KMS-11 (cell line): Measurements from ENCODE around the gene ATXN7.

Experiments
- H2AFZ ChIP-seq: fragments of 200-600 bp; sonication (generic); 2 replicates; pipeline ENCODE4 v1.6.1; 2016; ENCODE audit warnings: antibody characterized with exemption, mixed run types, low read depth
- H3K27ac ChIP-seq: fragments of 200-600 bp; sonication (generic); 2 replicates; pipeline ENCODE4 v1.6.1; 2016; ENCODE audit warnings: mild to moderate bottlenecking, mixed run types
- H3K27me3 ChIP-seq: fragments of 200-600 bp; sonication (generic); 2 replicates; pipeline ENCODE4 v1.6.1; 2017; ENCODE audit warnings: mild to moderate bottlenecking, low read depth, mixed run types, moderate library complexity; ENCODE audit not compliant: insufficient read depth
- H3K36me3 ChIP-seq: fragments of 200-600 bp; sonication (generic); 2 replicates; pipeline ENCODE4 v1.6.1; 2017; ENCODE audit warnings: mild to moderate bottlenecking, mixed run types; ENCODE audit not compliant: insufficient read depth
- H3K4me1 ChIP-seq: fragments of 200-600 bp; sonication (generic); 2 replicates; pipeline ENCODE4 v1.6.1; 2016; ENCODE audit warnings: mild to moderate bottlenecking, low read depth, mixed run types; ENCODE audit not compliant: poor library complexity, severe bottlenecking
- H3K4me2 ChIP-seq: fragments of 200-600 bp; sonication (generic); 2 replicates; pipeline ENCODE4 v1.7.0; 2016; ENCODE audit warnings: mild to moderate bottlenecking, mixed run types
- H3K4me3 ChIP-seq: fragments of 200-600 bp; sonication (generic); IDR thresholded peaks from 2 replicates; pipeline ENCODE4 v1.6.1; 2017; ENCODE audit warnings: low read depth, low read length, mixed read lengths; ENCODE audit not compliant: insufficient read depth
- H3K79me2 ChIP-seq: fragments of 200-600 bp; sonication (generic); 2 replicates; pipeline ENCODE4 v1.6.1; 2016; ENCODE audit warnings: low read depth, mixed run types; ENCODE audit not compliant: insufficient read depth
- H3K9ac ChIP-seq: fragments of 200-600 bp; sonication (generic); 2 replicates; pipeline ENCODE4 v1.6.1; 2016; ENCODE audit warnings: mild to moderate bottlenecking, mixed run types
- H4K20me1 ChIP-seq: fragments of 200-600 bp; sonication (generic); 2 replicates; pipeline ENCODE4 v1.6.1; 2016; ENCODE audit warnings: mild to moderate bottlenecking, mixed run types; ENCODE audit not compliant: insufficient read depth
- TF ChIP-seq, protein P1 (sequence below): fragments of 200-600 bp; sonication (generic); conservative IDR thresholded peaks from 2 replicates; pipeline ENCODE4 v1.6.1; 2017; ENCODE audit warnings: low read depth, mild to moderate bottlenecking, antibody characterized with exemption, low read length, moderate library complexity, mixed read lengths

ATXN7 gene

DNA sequence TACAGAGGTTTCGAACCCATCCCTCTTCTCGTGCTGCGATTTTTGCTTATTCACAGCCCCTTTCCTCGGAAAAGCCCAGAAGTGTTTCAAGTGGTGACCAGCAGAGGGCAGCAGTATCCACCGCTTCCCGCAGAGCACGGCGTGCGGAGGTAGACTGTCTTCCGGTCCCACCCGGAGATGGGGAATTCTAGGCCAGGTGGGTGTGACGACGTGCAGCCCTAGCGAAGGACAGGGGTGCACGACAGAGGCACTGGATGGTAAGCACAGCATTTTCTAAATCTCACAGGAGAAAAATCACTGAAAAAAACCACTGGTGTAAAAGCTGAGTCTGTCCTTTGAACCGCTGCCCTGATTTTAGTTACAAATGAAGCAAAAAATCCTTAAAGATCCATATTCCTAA is 167.1 kb downstream of the ATXN7 start:
- H4K20me1 ChIP-seq: no peaks in the 10 kb centered on the region
- TF ChIP-seq, protein P1, sequence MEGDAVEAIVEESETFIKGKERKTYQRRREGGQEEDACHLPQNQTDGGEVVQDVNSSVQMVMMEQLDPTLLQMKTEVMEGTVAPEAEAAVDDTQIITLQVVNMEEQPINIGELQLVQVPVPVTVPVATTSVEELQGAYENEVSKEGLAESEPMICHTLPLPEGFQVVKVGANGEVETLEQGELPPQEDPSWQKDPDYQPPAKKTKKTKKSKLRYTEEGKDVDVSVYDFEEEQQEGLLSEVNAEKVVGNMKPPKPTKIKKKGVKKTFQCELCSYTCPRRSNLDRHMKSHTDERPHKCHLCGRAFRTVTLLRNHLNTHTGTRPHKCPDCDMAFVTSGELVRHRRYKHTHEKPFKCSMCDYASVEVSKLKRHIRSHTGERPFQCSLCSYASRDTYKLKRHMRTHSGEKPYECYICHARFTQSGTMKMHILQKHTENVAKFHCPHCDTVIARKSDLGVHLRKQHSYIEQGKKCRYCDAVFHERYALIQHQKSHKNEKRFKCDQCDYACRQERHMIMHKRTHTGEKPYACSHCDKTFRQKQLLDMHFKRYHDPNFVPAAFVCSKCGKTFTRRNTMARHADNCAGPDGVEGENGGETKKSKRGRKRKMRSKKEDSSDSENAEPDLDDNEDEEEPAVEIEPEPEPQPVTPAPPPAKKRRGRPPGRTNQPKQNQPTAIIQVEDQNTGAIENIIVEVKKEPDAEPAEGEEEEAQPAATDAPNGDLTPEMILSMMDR: peak; percentile 75
- H2AFZ ChIP-seq: peak overlapping the region; percentile 66
- no peaks in the 10 kb centered on the region for H3K36me3 ChIP-seq
- H3K9ac ChIP-seq: no peak overlapping the region
- H3K79me2 ChIP-seq: no peaks in the 10 kb centered on the region
- H3K4me3 ChIP-seq: no peak overlapping the region
- peaks cover 9% of the 10 kb centered on the region for H3K4me1 ChIP-seq
- no peak overlapping the region for H3K27ac ChIP-seq
- H3K27me3 ChIP-seq: no peaks in the 10 kb centered on the region
- H3K4me2 ChIP-seq: peak overlapping the region; percentile 45; the same call in 1 of the 2 replicates

GRCh38 chr3:64031540-64032508 is 168.2 kb downstream of the ATXN7 start:
- Histone ChIP-seq H3K27me3 (no peaks in the 10 kb centered on the region), H3K9ac (no peak overlapping the region), H3K4me1 (peaks cover 9% of the 10 kb centered on the region), H2AFZ (no peak overlapping the region), H3K79me2 (no peaks in the 10 kb centered on the region), H3K4me2 (no peak overlapping the region), H3K27ac (no peak overlapping the region), H4K20me1 (no peaks in the 10 kb centered on the region), H3K4me3 (no peak overlapping the region), H3K36me3 (no peaks in the 10 kb centered on the region)
- TF ChIP-seq, protein P1: no peak

DNA sequence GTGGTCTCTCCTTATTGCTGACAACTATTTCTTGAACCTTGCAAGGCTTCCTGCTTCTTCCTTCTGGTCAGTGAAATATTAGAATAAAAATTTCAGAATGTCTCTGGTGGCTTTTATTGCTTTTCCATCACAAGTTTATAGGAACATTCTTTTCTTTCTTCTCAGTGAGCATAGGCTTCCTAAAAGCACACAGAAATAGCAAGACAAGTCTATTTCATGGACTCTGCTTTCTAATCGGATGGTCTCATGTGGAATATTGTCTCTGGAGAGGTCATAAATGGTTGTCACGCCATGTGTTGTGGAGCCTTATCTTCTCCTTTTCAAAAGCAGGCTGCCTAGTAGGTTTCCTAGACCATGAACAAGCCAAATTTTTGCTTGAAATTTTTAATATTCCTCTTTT is 169.4 kb downstream of the ATXN7 start:
- no peaks in the 10 kb centered on the region for H3K79me2 ChIP-seq
- no peak overlapping the region for H3K4me2 ChIP-seq
- no peak overlapping the region for H3K4me3 ChIP-seq
- no peaks in the 10 kb centered on the region for H3K36me3 ChIP-seq
- no peaks in the 10 kb centered on the region for H4K20me1 ChIP-seq
- H3K4me1 ChIP-seq: peaks cover 9% of the 10 kb centered on the region
- TF ChIP-seq, protein P1: no peak
- H3K27ac ChIP-seq: no peak overlapping the region
- no peaks in the 10 kb centered on the region for H3K27me3 ChIP-seq
- no peak overlapping the region for H2AFZ ChIP-seq
- H3K9ac ChIP-seq: no peak overlapping the region

DNA sequence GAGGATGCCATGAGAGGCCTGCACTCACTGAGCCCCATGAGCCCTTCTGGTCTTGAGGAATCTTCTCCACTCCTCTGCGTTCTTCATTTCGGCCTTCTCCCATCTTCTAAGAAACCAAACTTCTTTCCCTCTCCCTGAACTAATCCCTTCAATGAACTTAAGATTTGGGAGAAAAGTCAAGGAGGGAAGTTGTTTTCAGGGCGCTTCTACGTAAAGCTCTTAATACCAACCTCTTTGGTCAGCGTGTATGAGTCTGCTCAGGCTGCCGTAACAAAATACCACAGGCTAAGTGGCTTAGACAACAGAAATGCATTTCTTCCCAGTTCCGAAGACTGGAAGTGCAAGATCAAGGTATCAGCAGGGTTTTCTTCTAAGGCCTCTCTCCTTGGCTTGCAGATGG is 173.4 kb downstream of the ATXN7 start:
- Histone ChIP-seq H3K4me2 (no peak overlapping the region), H3K9ac (no peak overlapping the region), H3K36me3 (no peaks in the 10 kb centered on the region), H3K4me1 (no peaks in the 10 kb centered on the region), H2AFZ (no peak overlapping the region), H3K4me3 (no peak overlapping the region), H3K27me3 (no peaks in the 10 kb centered on the region), H4K20me1 (no peaks in the 10 kb centered on the region), H3K79me2 (no peaks in the 10 kb centered on the region), H3K27ac (no peak overlapping the region)
- TF ChIP-seq, protein P1: no peak
